Left renal cortex interstitium (tissue), 4 donors: ENCODE measurements around the gene C1orf21. TPM values are rescaled to one million over a fixed set of nuclear protein-coding genes. Genes with fewer than 3 reads are reported as not detected.

Source experiments
- DNase-seq, 4 donors: peaks; one replicate each; pipeline ENCODE4 v3.0.0-alpha.2; 2013; ENCODE audit warnings: low read depth in 4 of 4, low spot score in 2 of 4, missing footprints in 1 of 4
- polyA plus RNA-seq, 4 donors: library from polyadenylated mRNA; unstranded; fragments of 120-200 nt; gene quantifications; one replicate each; pipeline ENCODE4 v1.2.1, GENCODE V29; 2013; ENCODE audit not compliant: insufficient read length in 4 of 4

C1orf21 gene
- polyA plus RNA-seq, 4 donors: 30.5 to 39.6 (median 34.7) TPM

DNA sequence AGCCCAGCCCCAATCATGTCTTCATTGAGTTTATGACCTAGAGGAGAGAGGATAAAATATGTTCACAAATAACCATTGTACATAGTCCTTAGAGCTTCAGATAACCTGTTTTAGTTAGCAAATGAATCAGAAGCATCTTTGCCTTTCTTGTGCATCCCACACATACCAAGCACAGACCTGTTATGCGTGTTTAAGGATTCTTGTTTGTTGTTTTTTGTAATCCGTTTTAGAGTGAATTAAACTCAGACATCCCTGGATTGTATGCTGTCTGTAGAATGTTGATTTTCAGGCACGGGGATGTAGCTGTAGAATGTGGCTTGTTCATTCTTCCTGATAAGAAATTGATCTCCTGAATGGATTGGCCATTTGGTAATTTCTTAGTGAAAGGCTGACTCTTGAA lies 232.0 kb downstream of the C1orf21 start:
- DNase-seq: no peak

DNA sequence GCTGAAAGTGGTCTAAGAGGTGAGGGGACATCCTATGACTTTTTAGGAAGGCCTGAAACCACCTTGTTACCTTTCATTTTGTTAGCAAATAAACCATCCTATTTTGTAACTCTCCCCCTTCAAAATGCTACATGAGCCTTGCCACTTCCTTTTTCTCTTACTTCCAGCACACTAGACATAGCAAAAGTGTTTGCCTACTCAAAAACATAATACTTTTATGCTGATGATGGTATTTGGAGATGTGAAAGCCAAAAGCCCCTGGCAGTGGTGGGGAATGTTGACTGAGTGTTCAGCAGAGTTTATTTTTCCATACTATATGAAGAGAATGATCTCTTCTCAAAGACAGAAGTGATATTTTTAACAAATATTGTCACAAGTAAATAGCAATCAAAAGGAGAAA lies 233.6 kb downstream of the C1orf21 start:
- DNase-seq: no peak

- no peak for DNase-seq
Observed at GRCh38 chr1:184621260-184621659, 234.4 kb downstream of the C1orf21 start.

DNA sequence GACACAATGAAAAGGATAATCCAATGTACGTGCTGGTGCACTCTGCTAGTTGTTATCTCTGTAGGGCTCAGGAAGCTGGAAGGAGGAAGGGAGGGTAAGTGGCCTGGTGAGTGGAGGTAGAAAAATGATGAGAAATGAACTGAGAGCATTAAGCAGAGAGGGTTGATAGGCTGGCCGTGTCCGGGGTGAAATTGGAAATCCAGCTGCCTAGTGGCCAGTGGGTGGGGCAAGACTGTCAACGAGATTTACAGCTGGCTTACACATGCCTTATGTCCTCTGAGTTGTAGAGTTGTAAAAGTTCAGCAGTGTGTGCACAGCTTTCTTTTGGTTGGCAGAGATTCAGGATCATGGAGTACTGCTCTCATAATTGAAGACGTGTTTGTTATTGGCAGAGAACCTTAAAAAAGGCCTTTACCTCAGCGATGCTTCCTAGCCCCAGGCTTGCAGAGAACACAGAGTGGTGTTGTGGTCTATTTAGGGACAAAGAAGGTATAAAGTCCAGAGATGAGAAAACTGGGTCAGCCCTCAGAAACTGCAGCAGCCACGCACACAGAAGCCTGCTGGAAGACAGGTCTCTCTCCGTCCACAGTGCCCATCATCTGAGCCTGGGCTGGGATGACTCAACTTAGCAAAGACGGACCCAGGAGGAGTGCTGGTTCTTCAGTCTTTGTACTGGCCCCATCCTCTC lies 235.5 kb downstream of the C1orf21 start:
- no peak for DNase-seq

- no peak for DNase-seq
Observed at GRCh38 chr1:184623404-184623803, 236.6 kb downstream of the C1orf21 start.

- no peak for DNase-seq
Observed at GRCh38 chr1:184624051-184624450, 237.2 kb downstream of the C1orf21 start.

- no peak for DNase-seq
Observed at GRCh38 chr1:184624626-184625025, 237.8 kb downstream of the C1orf21 start.

GRCh38 chr1:184625271-184625670 lies 238.4 kb downstream of the C1orf21 start:
- DNase-seq: no peak

DNA sequence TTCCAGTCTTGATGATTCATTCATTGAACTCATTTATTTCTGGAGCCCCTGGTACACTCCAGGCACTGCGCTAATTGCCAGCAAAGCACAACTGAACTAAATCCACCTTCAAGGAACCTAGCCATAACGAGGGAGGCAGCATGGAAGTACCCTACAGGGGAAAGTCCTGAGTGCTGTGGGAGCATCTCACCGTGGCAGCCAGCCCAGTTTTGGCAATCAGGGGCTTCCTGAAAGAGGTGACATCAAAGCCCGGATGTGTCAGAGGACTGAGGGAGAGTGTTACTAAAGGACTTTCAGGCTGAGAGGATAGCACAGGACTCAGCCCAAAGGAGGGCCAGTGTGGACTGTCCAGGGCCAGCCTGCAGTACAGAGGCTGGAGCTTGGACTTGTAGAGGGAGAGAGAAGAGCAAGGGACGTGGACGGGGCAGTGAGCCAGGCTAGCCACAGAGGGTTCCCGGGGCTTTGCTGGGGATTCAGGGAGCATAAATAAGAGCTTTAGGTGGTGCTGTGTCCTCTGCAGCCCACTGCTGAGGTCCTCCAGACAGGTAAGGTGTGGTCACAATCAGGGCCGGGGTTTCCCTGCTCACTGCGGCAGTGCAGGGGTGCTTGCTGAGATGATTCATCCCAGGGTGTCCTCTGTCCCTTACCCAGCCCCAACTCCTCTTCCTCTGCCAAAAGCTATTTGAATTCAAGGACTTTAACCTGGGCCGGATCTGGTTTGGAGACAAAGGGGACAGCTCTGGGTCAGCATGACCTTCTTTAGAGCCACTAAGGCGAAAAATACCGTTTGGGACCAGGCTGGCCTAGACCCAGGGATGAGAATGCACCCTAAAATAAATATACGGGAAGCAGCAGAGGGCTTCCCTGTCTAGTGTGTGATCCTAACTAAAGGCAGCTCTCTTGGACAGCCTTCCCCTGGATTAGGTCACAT lies 239.5 kb downstream of the C1orf21 start:
- DNase-seq: no peak

GRCh38 chr1:184627007-184627341 lies 240.1 kb downstream of the C1orf21 start:
- DNase-seq: no peak

GRCh38 chr1:184629266-184629665 lies 242.4 kb downstream of the C1orf21 start:
- DNase-seq: no peak

- no peak for DNase-seq
Observed at GRCh38 chr1:184630679-184631060, 243.8 kb downstream of the C1orf21 start.

DNA sequence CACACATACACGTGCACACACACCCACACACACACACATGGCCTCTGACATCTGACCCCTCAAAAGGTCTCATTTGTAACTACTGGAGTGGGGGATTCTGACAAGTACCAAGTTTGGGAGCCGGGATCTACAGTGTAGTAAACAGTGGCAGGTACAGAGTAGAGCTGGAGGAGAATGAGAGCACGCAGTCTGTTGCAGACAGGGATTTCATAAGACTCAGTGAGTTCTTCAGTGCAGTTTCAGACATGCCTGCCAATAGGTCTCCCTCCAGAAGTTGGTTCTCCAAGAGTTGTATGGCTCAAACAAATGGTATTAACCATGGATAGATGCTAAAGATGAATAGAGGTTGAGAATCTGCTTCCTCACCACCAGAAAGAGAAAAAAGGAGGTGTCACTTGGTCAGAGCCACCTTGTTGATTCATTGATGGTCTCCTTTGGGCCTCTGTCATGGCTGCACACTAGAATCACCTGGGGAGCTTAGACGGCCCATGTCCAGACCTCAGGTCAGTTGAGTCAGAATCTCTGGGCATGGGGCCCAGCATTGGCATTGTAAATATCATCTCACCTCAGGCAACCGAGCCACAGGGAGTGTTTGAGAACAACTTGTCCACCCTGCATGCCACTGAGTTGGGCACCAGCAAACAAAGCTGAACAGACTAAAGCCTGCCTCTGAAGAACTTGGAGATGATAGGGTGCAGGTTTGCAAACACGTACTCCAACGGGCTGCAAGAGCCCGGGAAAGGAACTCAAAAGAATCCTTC lies 245.8 kb downstream of the C1orf21 start:
- no peak for DNase-seq

GRCh38 chr1:184633785-184634184 lies 247.0 kb downstream of the C1orf21 start:
- DNase-seq: no peak

- DNase-seq: no peak
Observed at GRCh38 chr1:184634296-184634695, 247.5 kb downstream of the C1orf21 start.

DNA sequence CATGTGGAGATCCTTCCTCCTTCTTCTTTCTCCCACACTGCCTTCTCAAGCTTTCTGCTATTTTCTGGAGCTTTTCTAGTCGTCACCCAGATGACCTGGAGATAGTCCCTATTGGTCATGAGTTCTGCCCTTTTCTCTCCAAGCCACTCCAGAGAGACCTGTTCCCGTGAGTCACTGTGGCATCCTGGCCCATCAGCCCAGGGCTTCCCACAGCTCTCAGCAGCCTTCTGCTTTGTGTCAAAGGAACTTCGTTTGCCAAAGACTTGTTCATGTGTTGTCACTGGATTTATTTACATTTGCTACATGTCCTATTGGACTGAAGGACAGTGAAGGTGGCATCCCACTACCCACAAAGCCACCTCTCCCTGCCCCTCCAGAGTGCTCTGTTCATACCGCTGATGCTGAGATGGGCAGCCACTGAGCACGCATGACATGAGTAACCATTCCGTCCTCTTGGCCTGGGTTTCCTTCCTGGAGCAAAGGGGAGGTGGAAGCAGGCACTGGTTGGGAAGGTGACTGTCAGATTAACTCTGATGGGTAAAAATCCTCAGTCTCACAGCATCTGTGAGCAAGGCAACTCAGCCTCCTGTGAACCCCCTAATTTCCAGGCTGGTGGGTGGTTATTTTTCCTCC lies 248.6 kb downstream of the C1orf21 start:
- no peak for DNase-seq

DNA sequence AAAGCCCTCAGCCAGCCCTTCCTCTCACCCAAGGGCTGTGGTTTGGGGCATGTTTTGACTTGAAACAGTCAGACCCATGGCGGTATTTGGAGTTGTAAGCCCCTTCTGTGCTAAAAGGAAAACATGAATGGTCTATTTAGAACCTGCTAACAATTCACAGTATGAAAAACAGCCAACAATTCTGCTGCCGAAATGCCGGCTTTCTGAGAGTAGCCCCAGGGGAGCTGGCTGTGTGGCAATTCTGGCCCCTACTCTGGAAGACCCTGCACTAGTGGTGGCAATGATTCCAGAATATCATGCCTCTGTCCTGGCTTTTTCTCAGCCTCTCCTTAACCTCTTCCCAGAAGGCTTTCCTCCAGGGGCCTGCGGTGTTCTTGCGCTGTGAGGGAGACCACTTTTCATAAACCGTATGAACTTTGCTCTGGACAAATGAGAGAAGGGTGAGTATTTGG lies 249.2 kb downstream of the C1orf21 start:
- no peak for DNase-seq

GRCh38 chr1:184637664-184638240 lies 250.9 kb downstream of the C1orf21 start:
- no peak for DNase-seq

DNA sequence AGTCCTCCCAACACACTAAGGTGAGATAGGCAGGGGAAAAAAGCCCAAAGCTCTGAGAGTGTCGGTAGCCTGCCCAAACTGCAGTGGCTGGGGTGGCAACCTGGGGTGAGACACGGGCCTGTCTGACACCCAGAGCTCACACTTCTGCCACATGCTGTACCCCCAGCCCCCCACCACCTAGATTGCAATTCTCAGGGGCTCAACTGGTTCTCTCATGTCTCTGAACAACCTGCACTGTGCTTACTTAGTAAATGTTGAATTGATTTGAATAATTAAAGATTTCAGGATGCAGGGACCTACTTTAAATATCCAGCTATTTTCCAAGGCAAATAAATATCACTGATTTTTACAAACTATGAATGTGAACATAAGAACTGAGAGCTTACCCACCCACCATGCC lies 252.4 kb downstream of the C1orf21 start:
- DNase-seq: no peak

DNA sequence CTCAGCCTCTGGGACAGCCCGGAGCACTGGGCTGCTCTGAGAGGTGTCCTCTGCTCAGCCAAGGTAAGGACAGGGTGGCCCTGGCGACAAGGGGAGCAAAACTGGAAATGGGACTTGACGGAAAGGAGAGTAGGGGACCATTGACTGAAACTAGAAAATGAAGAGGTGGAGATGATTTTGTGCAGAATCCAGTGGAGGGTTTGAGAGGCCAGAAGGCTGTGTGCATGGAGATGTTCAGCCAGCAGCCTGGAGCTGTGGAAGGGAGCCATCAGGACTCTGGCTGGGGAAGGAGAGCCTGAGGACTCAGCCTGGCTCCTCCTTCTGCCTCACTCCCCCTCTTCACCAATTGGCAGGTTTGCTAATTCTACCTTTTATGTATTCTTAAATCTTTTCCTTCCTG lies 253.7 kb downstream of the C1orf21 start:
- DNase-seq: no peak
